NB4 (cell line): ENCODE results near the gene KRTAP12-2.

ENCODE experiments used
- DNase-seq: peaks from one replicate; pipeline ENCODE4 v3.0.0; 2010; ENCODE audit warnings: low read depth
- H3K4me3 ChIP-seq: one replicate; pipeline ENCODE4 v1.5.1; 2011; ENCODE audit warnings: mild to moderate bottlenecking, low read depth, low read length, moderate library complexity
- CTCF ChIP-seq: IDR thresholded peaks from one replicate; pipeline ENCODE4 v1.5.1; 2012; ENCODE audit warnings: low read depth, low read length
- MAX ChIP-seq: IDR thresholded peaks from 2 replicates; pipeline ENCODE4 v1.6.1; 2011; ENCODE audit warnings: low read depth, low read length
- MYC ChIP-seq: IDR thresholded peaks from 2 replicates; pipeline ENCODE4 v1.6.1; 2011; ENCODE audit warnings: low read depth, low read length
- POLR2A ChIP-seq: IDR thresholded peaks from 2 replicates; pipeline ENCODE4 v1.6.1; 2011; ENCODE audit warnings: mild to moderate bottlenecking; ENCODE audit not compliant: insufficient read length; ENCODE audit errors: extremely low read depth

Gene KRTAP12-2

GRCh38 chr21:44702973-44703730 is 36.4 kb upstream of the KRTAP12-2 start:
- no peak for DNase-seq
- no peak for TF ChIP-seq MAX
- TF ChIP-seq POLR2A, result no peak
- no peak for TF ChIP-seq MYC
- no peak for TF ChIP-seq CTCF
- no peak overlapping the region for H3K4me3 ChIP-seq

- DNase-seq, result no peak
- H3K4me3 ChIP-seq, result no peak overlapping the region
- TF ChIP-seq MYC (no peak), POLR2A (no peak), MAX (no peak), CTCF (no peak)
Measured at GRCh38 chr21:44702111-44702972, 35.6 kb upstream of the KRTAP12-2 start.

GRCh38 chr21:44701541-44701940 is 34.8 kb upstream of the KRTAP12-2 start:
- no peak overlapping the region for H3K4me3 ChIP-seq
- DNase-seq, result no peak
- TF ChIP-seq POLR2A (no peak), MAX (no peak)

GRCh38 chr21:44701023-44701400 is 34.3 kb upstream of the KRTAP12-2 start:
- TF ChIP-seq MYC (no peak), MAX (no peak), CTCF (no peak), POLR2A (no peak)
- no peak overlapping the region for H3K4me3 ChIP-seq
- no peak for DNase-seq

GRCh38 chr21:44700101-44701022 is 33.6 kb upstream of the KRTAP12-2 start:
- H3K4me3 ChIP-seq, result no peak overlapping the region
- TF ChIP-seq CTCF (no peak), MYC (no peak), POLR2A (no peak), MAX (no peak)
- DNase-seq, result no peak
